WTC11 (cell line): ENCODE results near the gene COL5A2. TPM values are rescaled to one million over a fixed set of nuclear protein-coding genes. Genes with fewer than 3 reads are reported as not detected.

ENCODE experiments used
- ATAC-seq: fragments of 200-7000 bp; cut with Tn5 transposase; 2 replicates; pipeline ENCODE4 v1.10.0; 2021; ENCODE audit warnings: mild to moderate bottlenecking, moderate library complexity
- CTCF ChIA-PET: fragments of 300-600 bp; sonication (Branson Sonifier 250); formaldehyde crosslinking; loops from one replicate; lab custom pipeline; 2021; ENCODE audit warnings: antibody characterized with exemption; lab: Charles Lee
- POLR2A ChIA-PET: fragments of 350-600 bp; sonication (Branson Sonifier 250); formaldehyde crosslinking; loops from one replicate; lab custom pipeline; 2021; ENCODE audit warnings: antibody characterized with exemption; lab: Charles Lee
- DNase-seq: peaks from one replicate; pipeline ENCODE4 v3.0.0; 2021; ENCODE audit warnings: low spot score
- H3K27ac Mint-ChIP-seq: 2 replicates; pipeline ENCODE4 v1.8.0; 2021; ENCODE audit warnings: mixed read lengths
- H3K27me3 Mint-ChIP-seq: 2 replicates; pipeline ENCODE4 v1.8.0; 2021; ENCODE audit warnings: low read depth, mild to moderate bottlenecking, moderate library complexity, mixed read lengths
- H3K36me3 Mint-ChIP-seq: 2 replicates; pipeline ENCODE4 v1.8.0; 2021; ENCODE audit warnings: mixed read lengths
- H3K4me1 Mint-ChIP-seq: 2 replicates; pipeline ENCODE4 v1.8.0; 2022; ENCODE audit warnings: mixed read lengths
- H3K4me3 Mint-ChIP-seq: 2 replicates; pipeline ENCODE4 v1.8.0; 2021; ENCODE audit warnings: mild to moderate bottlenecking, moderate library complexity, mixed read lengths
- H3K9me3 Mint-ChIP-seq: 2 replicates; pipeline ENCODE4 v1.8.0; 2021; ENCODE audit warnings: mixed read lengths
- ARID4B ChIP-seq: sonication (generic); formaldehyde crosslinking; IDR thresholded peaks from 2 replicates; pipeline ENCODE4 v1.8.0; 2023; ENCODE audit warnings: missing genetic modification reagents, mild to moderate bottlenecking, borderline replicate concordance
- ATF2 ChIP-seq: sonication (generic); formaldehyde crosslinking; IDR thresholded peaks from 2 replicates; pipeline ENCODE4 v1.8.1; 2022; ENCODE audit warnings: low read depth, missing genetic modification reagents, borderline replicate concordance
- FOXJ3 ChIP-seq: sonication (generic); formaldehyde crosslinking; IDR thresholded peaks from 2 replicates; pipeline ENCODE4 v1.9.0; 2021; ENCODE audit warnings: missing genetic modification reagents, mild to moderate bottlenecking, borderline replicate concordance
- GRHL2 ChIP-seq: fragments of 250-450 bp; sonication (Bioruptor Pico); IDR thresholded peaks from 2 replicates; pipeline ENCODE4 v1.8.0; 2022; ENCODE audit warnings: mild to moderate bottlenecking, moderate library complexity; ENCODE audit not compliant: insufficient replicate concordance, severe bottlenecking
- GTF2I ChIP-seq: fragments of 250-450 bp; sonication (Bioruptor Pico); conservative IDR thresholded peaks from 2 replicates; pipeline ENCODE4 v1.4.0; 2021; ENCODE audit warnings: mild to moderate bottlenecking
- HMGA2 ChIP-seq: fragments of 250-450 bp; sonication (Bioruptor Pico); IDR thresholded peaks from 2 replicates; pipeline ENCODE4 v1.4.0; 2021; ENCODE audit warnings: mild to moderate bottlenecking, moderate library complexity
- IRF1 ChIP-seq: sonication (generic); formaldehyde crosslinking; IDR thresholded peaks from 2 replicates; pipeline ENCODE4 v1.8.0; 2023; ENCODE audit warnings: missing genetic modification reagents
- NFYB ChIP-seq: sonication (generic); formaldehyde crosslinking; conservative IDR thresholded peaks from 2 replicates; pipeline ENCODE4 v1.8.0; 2022; ENCODE audit warnings: low read depth, missing genetic modification reagents
- NR3C1 ChIP-seq: sonication (generic); formaldehyde crosslinking; conservative IDR thresholded peaks from 2 replicates; pipeline ENCODE4 v1.8.1; 2023; ENCODE audit warnings: low read depth, mild to moderate bottlenecking, missing genetic modification reagents
- STAT6 ChIP-seq: sonication (generic); formaldehyde crosslinking; conservative IDR thresholded peaks from 2 replicates; pipeline ENCODE4 v1.8.1; 2023; ENCODE audit warnings: mild to moderate bottlenecking, low read depth, missing genetic modification reagents, moderate library complexity
- ZNF263 ChIP-seq: sonication (generic); formaldehyde crosslinking; IDR thresholded peaks from 2 replicates; pipeline ENCODE4 v1.8.1; 2022; ENCODE audit warnings: low read depth, mild to moderate bottlenecking, moderate library complexity, missing genetic modification reagents
- ZNF317 ChIP-seq: sonication (generic); formaldehyde crosslinking; IDR thresholded peaks from 2 replicates; pipeline ENCODE4 v1.8.1; 2023; ENCODE audit warnings: low read depth, mild to moderate bottlenecking, moderate library complexity, missing genetic modification reagents, borderline replicate concordance
- ZNF396 ChIP-seq: fragments of 250-450 bp; sonication (Bioruptor Pico); IDR thresholded peaks from 2 replicates; pipeline ENCODE4 v1.8.0; 2021; ENCODE audit warnings: mild to moderate bottlenecking, moderate library complexity, borderline replicate concordance
- ZNF416 ChIP-seq: fragments of 250-450 bp; sonication (Bioruptor Pico); IDR thresholded peaks from 2 replicates; pipeline ENCODE4 v1.9.0; 2021; ENCODE audit warnings: mild to moderate bottlenecking, inconsistent platforms
- ZNF425 ChIP-seq: fragments of 250-450 bp; sonication (Bioruptor Pico); conservative IDR thresholded peaks from 2 replicates; pipeline ENCODE4 v1.9.0; 2021; ENCODE audit warnings: mild to moderate bottlenecking
- ZNF532 ChIP-seq: fragments of 250-450 bp; sonication (Bioruptor Pico); IDR thresholded peaks from 2 replicates; pipeline ENCODE4 v1.9.0; 2021; ENCODE audit warnings: mild to moderate bottlenecking, borderline replicate concordance
- total RNA-seq: library from RNA; stranded (reverse); gene quantifications from 3 replicates; pipeline ENCODE4 v1.2.3, GENCODE V29; 2021

COL5A2 gene
- total RNA-seq, 1 experiment from 2014 or later, result 16.0 TPM

GRCh38 chr2:189066037-189066436 lies 113.5 kb downstream of the COL5A2 start (continued):
- TF ChIP-seq GRHL2 (CRISPR knock-in tag), result no peak
- no peak for TF ChIP-seq GTF2I (CRISPR knock-in tag)
- TF ChIP-seq ZNF263 (CRISPR knock-in tag), result no peak
- no peak for TF ChIP-seq NR3C1 (CRISPR knock-in tag)
- no peak for TF ChIP-seq HMGA2 (CRISPR knock-in tag)

GRCh38 chr2:189060096-189060642 lies 119.4 kb downstream of the COL5A2 start:
- Mint-ChIP-seq H3K4me1 (no peaks in the 10 kb centered on the region), H3K27ac (no peak overlapping the region), H3K9me3 (no peaks in the 10 kb centered on the region), H3K27me3 (no peaks in the 10 kb centered on the region), H3K36me3 (no peaks in the 10 kb centered on the region), H3K4me3 (no peak overlapping the region)
- ChIA-PET CTCF (no interaction called here), POLR2A (no interaction called here)
- no peak for ATAC-seq
- no peak for DNase-seq
- no peak for TF ChIP-seq ATF2 (CRISPR knock-in tag)
- TF ChIP-seq ARID4B (CRISPR knock-in tag), result no peak
- no peak for TF ChIP-seq ZNF317 (CRISPR knock-in tag)
- no peak for TF ChIP-seq ZNF416 (CRISPR knock-in tag)
- no peak for TF ChIP-seq ZNF532
- no peak for TF ChIP-seq IRF1 (CRISPR knock-in tag)
- TF ChIP-seq ZNF425, result no peak
- TF ChIP-seq STAT6 (CRISPR knock-in tag), result no peak
- TF ChIP-seq NFYB, result no peak
- no peak for TF ChIP-seq ZNF396 (CRISPR knock-in tag)
- TF ChIP-seq FOXJ3, result no peak
